Stimulated activated CD8-positive, alpha-beta memory T cell treated with anti-CD3 and anti-CD28 coated beads, Interleukin-4, amount 100 ng/mL, for 48 hours (primary cell): ENCODE data around the gene DNAJC27.

Experiments used
- DNase-seq: peaks from one replicate; pipeline ENCODE4 v3.0.0-alpha.2; 2020

Gene DNAJC27

GRCh38 chr2:24903161-24904103, 68.3 kb downstream of the DNAJC27 start:
- DNase-seq = no peak

- DNase-seq = no peak
Measured at GRCh38 chr2:24899361-24899910, 72.3 kb downstream of the DNAJC27 start.

DNA sequence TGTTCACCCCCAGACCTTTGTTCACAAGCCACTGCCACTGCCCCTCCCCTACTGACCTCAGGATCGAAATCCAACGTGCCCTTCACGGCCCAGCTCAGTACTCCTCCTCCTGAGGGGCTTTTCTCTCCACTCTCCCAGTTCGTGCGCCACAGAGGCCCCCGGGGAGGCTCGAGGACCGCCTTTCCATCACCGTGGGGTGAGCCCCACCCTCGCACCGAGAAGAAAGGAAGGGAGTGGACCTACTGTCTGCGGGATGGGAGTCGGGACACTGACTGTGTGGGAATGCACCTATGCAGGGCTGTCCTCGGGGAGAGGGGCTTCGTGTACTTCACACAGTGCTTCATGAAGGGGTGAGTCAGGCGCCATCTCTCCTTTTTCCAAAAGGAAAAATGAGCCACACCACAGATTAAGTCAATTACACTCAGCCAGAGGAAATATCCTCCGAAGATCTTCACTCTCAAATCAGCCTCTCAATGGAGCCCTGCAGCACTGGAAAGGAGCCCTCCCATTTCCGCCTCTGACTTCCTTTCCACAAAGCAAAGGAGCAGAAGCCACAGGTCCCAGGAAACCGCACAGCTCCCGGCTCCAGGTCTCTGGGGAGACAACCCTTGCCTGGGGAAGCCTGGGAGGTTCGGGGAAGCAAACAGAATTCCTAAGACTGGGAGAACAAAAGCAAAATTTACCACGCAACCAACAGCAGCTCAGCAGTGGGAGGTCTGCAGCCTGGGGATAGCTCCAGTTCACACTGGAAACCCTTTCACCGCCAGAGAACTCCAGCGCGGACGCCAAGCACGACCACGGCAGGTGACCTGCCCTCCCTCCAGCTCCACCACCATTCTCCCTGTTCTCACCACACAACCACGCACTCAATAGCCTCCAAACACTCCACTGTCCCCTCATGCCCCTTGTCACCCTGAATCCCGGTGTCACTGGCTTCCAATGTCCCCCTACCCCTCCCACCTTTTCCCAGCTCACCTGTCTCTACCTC, 73.3 kb downstream of the DNAJC27 start:
- DNase-seq = no peak

DNA sequence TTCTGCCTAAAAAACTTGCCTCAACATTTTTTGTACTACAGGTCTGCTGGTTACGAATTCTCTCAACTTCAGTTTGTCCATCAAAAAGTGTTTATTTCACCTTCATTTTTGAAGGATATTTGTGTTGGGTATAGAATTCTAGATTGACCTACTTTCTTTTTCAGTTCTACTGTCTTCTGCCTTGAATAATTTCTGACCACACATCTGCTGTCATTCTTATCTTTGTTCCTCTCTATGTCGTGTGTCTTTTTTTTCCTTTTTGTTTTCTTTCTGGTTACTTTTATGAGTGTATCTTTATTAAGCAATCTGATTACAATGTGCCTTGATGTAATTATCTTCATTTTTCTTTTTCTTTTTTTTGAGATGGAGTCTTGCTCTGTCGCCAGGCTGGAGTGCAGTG, 77.0 kb downstream of the DNAJC27 start:
- no peak for DNase-seq

- no peak for DNase-seq
Measured at GRCh38 chr2:24893934-24894333, 77.8 kb downstream of the DNAJC27 start.
